Measurements from ENCODE around the gene PREX1. TPM values are rescaled to one million over a fixed set of nuclear protein-coding genes. Genes with fewer than 3 reads are reported as not detected.

PREX1 gene
- total RNA-seq, 2 experiments from 2014 or later: 130 to 156 TPM

GRCh38 chr20:48799328-48800105, 28.3 kb downstream of the PREX1 start:
- CTCF ChIA-PET: interaction anchor here (1.1 to 2.5 kb wide), 2 partner anchors 11 to 179 kb away, joined by 3 to 8 read pairs; no protein-coding TSS in a partner anchor
- Mint-ChIP-seq H3K36me3 (peaks cover 12% of the 10 kb centered on the region), H3K4me1 (peaks cover 53% of the 10 kb centered on the region), H3K27me3 (no peaks in the 10 kb centered on the region), H3K27ac (no peak overlapping the region), H3K4me3 (no peak overlapping the region), H3K9me3 (ENCODE audit: low read depth) (no peaks in the 10 kb centered on the region)
- DNase-seq: no peak
- ATAC-seq: no peak

- H3K4me1 Mint-ChIP-seq: peaks cover 53% of the 10 kb centered on the region
- ATAC-seq (no peak), DNase-seq (no peak)
- H3K4me3 Mint-ChIP-seq: no peak overlapping the region
- H3K27me3 Mint-ChIP-seq: no peaks in the 10 kb centered on the region
- CTCF ChIA-PET: interaction anchor here (1.0 to 2.5 kb wide), 3 partner anchors 10 to 177 kb away, joined by 3 to 8 read pairs (median 3); no protein-coding TSS in a partner anchor
- H3K9me3 Mint-ChIP-seq (ENCODE audit: low read depth): no peaks in the 10 kb centered on the region
- H3K36me3 Mint-ChIP-seq: peaks cover 7% of the 10 kb centered on the region
- H3K27ac Mint-ChIP-seq: no peak overlapping the region
Observed at GRCh38 chr20:48797850-48798747, 29.7 kb downstream of the PREX1 start.

GRCh38 chr20:48797275-48797825, 30.4 kb downstream of the PREX1 start:
- CTCF ChIA-PET: interaction anchor here (1.0 to 2.5 kb wide), 2 partner anchors 9 to 108 kb away, joined by 3 to 8 read pairs; no protein-coding TSS in a partner anchor
- ATAC-seq (no peak), DNase-seq (no peak)
- Mint-ChIP-seq H3K27ac (no peak overlapping the region), H3K36me3 (peaks cover 12% of the 10 kb centered on the region), H3K4me3 (no peak overlapping the region), H3K27me3 (no peaks in the 10 kb centered on the region), H3K4me1 (peaks cover 52% of the 10 kb centered on the region), H3K9me3 (ENCODE audit: low read depth) (no peaks in the 10 kb centered on the region)

- Mint-ChIP-seq H3K36me3 (peaks cover 10% of the 10 kb centered on the region), H3K4me3 (no peak overlapping the region), H3K9me3 (ENCODE audit: low read depth) (no peaks in the 10 kb centered on the region), H3K27me3 (no peaks in the 10 kb centered on the region), H3K4me1 (peaks cover 50% of the 10 kb centered on the region), H3K27ac (no peak overlapping the region)
- ATAC-seq (no peak), DNase-seq (no peak)
- CTCF ChIA-PET: interaction anchor here (1.8 kb wide), 1 partner anchor 18 kb away, joined by 6 read pairs; no protein-coding TSS in a partner anchor
Observed at GRCh38 chr20:48795732-48796131, 32.1 kb downstream of the PREX1 start.

GRCh38 chr20:48794816-48795457, 32.9 kb downstream of the PREX1 start:
- Mint-ChIP-seq H3K4me1 (peaks cover 55% of the 10 kb centered on the region), H3K9me3 (ENCODE audit: low read depth) (no peaks in the 10 kb centered on the region), H3K36me3 (peaks cover 13% of the 10 kb centered on the region), H3K4me3 (no peak overlapping the region), H3K27ac (no peak overlapping the region), H3K27me3 (no peaks in the 10 kb centered on the region)
- CTCF ChIA-PET: interaction anchor here (1.8 kb wide), 1 partner anchor 19 kb away, joined by 6 read pairs; no protein-coding TSS in a partner anchor
- DNase-seq (no peak), ATAC-seq (no peak)

GRCh38 chr20:48794360-48794759, 33.4 kb downstream of the PREX1 start:
- CTCF ChIA-PET: no interaction called here
- peaks cover 57% of the 10 kb centered on the region for H3K4me1 Mint-ChIP-seq
- peak; percentile 43 for ATAC-seq
- no peaks in the 10 kb centered on the region for H3K27me3 Mint-ChIP-seq
- H3K9me3 Mint-ChIP-seq (ENCODE audit: low read depth): no peaks in the 10 kb centered on the region
- peaks cover 18% of the 10 kb centered on the region for H3K36me3 Mint-ChIP-seq
- H3K4me3 Mint-ChIP-seq: no peak overlapping the region
- DNase-seq: no peak
- no peak overlapping the region for H3K27ac Mint-ChIP-seq

- Mint-ChIP-seq H3K27ac (no peak overlapping the region), H3K4me3 (no peak overlapping the region), H3K27me3 (no peaks in the 10 kb centered on the region), H3K36me3 (peaks cover 23% of the 10 kb centered on the region), H3K4me1 (peaks cover 63% of the 10 kb centered on the region), H3K9me3 (ENCODE audit: low read depth) (no peaks in the 10 kb centered on the region)
- CTCF ChIA-PET: no interaction called here
- no peak for ATAC-seq
- no peak for DNase-seq
Observed at GRCh38 chr20:48793776-48794175, 34.0 kb downstream of the PREX1 start.

GRCh38 chr20:48791666-48792071, 36.1 kb downstream of the PREX1 start:
- ATAC-seq: no peak
- H3K4me3 Mint-ChIP-seq: no peak overlapping the region
- H3K27me3 Mint-ChIP-seq: no peaks in the 10 kb centered on the region
- no peak overlapping the region for H3K27ac Mint-ChIP-seq
- H3K36me3 Mint-ChIP-seq: peaks cover 25% of the 10 kb centered on the region
- DNase-seq: no peak
- H3K9me3 Mint-ChIP-seq (ENCODE audit: low read depth): no peaks in the 10 kb centered on the region
- CTCF ChIA-PET: interaction anchor here (0.8 kb wide), 1 partner anchor 11 kb away, joined by 3 read pairs; no protein-coding TSS in a partner anchor
- H3K4me1 Mint-ChIP-seq: peaks cover 73% of the 10 kb centered on the region

GRCh38 chr20:48791014-48791413, 36.8 kb downstream of the PREX1 start:
- CTCF ChIA-PET: interaction anchor here (1.0 kb wide), 1 partner anchor 134 kb away, joined by 5 read pairs; no protein-coding TSS in a partner anchor
- Mint-ChIP-seq H3K27ac (no peak overlapping the region), H3K4me3 (no peak overlapping the region), H3K27me3 (no peaks in the 10 kb centered on the region), H3K36me3 (peaks cover 26% of the 10 kb centered on the region), H3K4me1 (peaks cover 75% of the 10 kb centered on the region), H3K9me3 (ENCODE audit: low read depth) (no peaks in the 10 kb centered on the region)
- ATAC-seq (no peak), DNase-seq (no peak)

- H3K27me3 Mint-ChIP-seq: no peaks in the 10 kb centered on the region
- no peaks in the 10 kb centered on the region for H3K9me3 Mint-ChIP-seq (ENCODE audit: low read depth)
- H3K4me1 Mint-ChIP-seq: peaks cover 70% of the 10 kb centered on the region
- no peak for ATAC-seq
- H3K4me3 Mint-ChIP-seq: no peak overlapping the region
- peaks cover 30% of the 10 kb centered on the region for H3K36me3 Mint-ChIP-seq
- CTCF ChIA-PET: interaction anchor here (1.0 to 1.3 kb wide), 3 partner anchors 27 to 170 kb away, joined by 3 to 5 read pairs (median 5); no protein-coding TSS in a partner anchor
- H3K27ac Mint-ChIP-seq: no peak overlapping the region
- no peak for DNase-seq
Observed at GRCh38 chr20:48790473-48791003, 37.3 kb downstream of the PREX1 start.

- Mint-ChIP-seq H3K36me3 (peaks cover 31% of the 10 kb centered on the region), H3K4me1 (peaks cover 64% of the 10 kb centered on the region), H3K27ac (peak overlapping the region; percentile 26), H3K27me3 (no peaks in the 10 kb centered on the region), H3K4me3 (no peak overlapping the region), H3K9me3 (ENCODE audit: low read depth) (no peaks in the 10 kb centered on the region)
- peak; percentile 52 for ATAC-seq
- CTCF ChIA-PET: interaction anchor here (1.0 to 1.6 kb wide), 6 partner anchors 20 to 170 kb away, joined by 3 to 7 read pairs (median 4); no protein-coding TSS in a partner anchor
- DNase-seq: no peak
Observed at GRCh38 chr20:48789781-48790472, 37.9 kb downstream of the PREX1 start.

GRCh38 chr20:48789185-48789668, 38.6 kb downstream of the PREX1 start:
- no peaks in the 10 kb centered on the region for H3K27me3 Mint-ChIP-seq
- CTCF ChIA-PET: interaction anchor here (1.0 to 2.2 kb wide), 8 partner anchors 9 to 169 kb away, joined by 3 to 8 read pairs (median 4); no protein-coding TSS in a partner anchor
- no peak overlapping the region for H3K4me3 Mint-ChIP-seq
- peaks cover 32% of the 10 kb centered on the region for H3K36me3 Mint-ChIP-seq
- ATAC-seq: peak; percentile 60
- peak overlapping the region; percentile 57 for H3K27ac Mint-ChIP-seq
- H3K9me3 Mint-ChIP-seq (ENCODE audit: low read depth): no peaks in the 10 kb centered on the region
- DNase-seq: no peak
- H3K4me1 Mint-ChIP-seq: peaks cover 58% of the 10 kb centered on the region

All from activated CD8-positive, alpha-beta memory T cell treated with anti-CD3 and anti-CD28 coated beads, Interleukin-2, amount 10 ng/mL, durations not matched to agents 7 days and 5 days (primary cell).